ENCODE data around the gene PHACTR2.

The PHACTR2 gene

DNA sequence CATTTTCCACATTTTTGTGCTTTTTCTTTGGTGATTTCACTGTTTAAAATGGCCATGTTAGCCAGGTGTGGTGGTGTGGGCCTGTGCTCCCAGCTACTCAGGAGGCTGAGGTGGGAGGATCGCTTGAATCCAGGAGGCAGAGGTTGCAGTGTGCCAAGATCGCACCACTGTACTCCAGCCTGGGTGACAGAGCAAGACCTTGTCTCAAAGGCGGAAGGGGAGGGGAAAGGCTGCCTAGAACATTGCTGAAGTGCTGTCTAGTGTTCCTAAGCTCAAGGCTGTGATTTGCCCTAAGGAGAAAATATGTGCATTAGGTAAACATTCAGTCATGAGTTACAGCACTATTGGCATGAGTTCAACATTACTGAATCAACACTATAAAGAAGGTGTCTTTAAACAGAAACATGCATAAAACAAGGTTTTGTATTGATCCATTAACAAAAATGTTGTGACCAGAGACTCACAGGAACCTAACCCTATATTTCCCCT lies 200.6 kb downstream of the PHACTR2 start:
- Histone ChIP-seq H3K36me3 (ENCODE audit: control insufficient read depth, insufficient read depth, low read length) (no peaks in the 10 kb centered on the region), H3K9ac (ENCODE audit: low read length) (no peak overlapping the region), H3K27ac (ENCODE audit: low read depth, low read length) (no peak overlapping the region), H3K4me1 (ENCODE audit: control insufficient read depth, insufficient read depth, low read length) (no peaks in the 10 kb centered on the region), H3K27me3 (ENCODE audit: control insufficient read depth, insufficient read depth, low read length) (no peaks in the 10 kb centered on the region), H3K4me3 (ENCODE audit: low read length) (no peak overlapping the region)

DNA sequence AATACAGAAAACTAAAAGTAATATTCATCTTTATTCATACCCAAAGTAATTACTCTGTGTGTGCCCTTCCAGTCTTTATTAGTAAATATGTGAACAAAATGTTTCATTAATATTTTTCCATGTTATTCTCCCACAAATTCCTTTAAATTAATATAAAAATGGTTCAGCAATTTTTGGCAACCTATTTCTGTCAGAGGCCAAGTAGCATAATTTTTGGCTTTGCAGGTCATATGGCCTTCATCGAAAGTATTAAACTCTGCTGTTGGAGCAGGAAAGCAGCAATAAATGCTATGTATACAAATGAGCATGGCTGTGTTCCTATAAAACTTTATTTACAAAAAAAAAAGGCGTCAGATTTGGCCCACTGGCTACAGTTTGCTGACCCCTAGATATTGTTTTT lies 202.6 kb downstream of the PHACTR2 start:
- H3K4me1 ChIP-seq (ENCODE audit: control insufficient read depth, insufficient read depth, low read length): no peaks in the 10 kb centered on the region
- H3K27me3 ChIP-seq (ENCODE audit: control insufficient read depth, insufficient read depth, low read length): no peaks in the 10 kb centered on the region
- no peak overlapping the region for H3K27ac ChIP-seq (ENCODE audit: low read depth, low read length)
- H3K36me3 ChIP-seq (ENCODE audit: control insufficient read depth, insufficient read depth, low read length): no peaks in the 10 kb centered on the region
- no peak overlapping the region for H3K9ac ChIP-seq (ENCODE audit: low read length)
- H3K4me3 ChIP-seq (ENCODE audit: low read length): no peak overlapping the region
